T follicular helper cell (primary cell): ENCODE data around the gene RNF220.
"Not testable (repeated sequence)": the region's sequence is repeated elsewhere in the genome, so short reads cannot be mapped to it uniquely, and the experiment has no call there.

Source experiments
- DNase-seq: peaks from one replicate; pipeline ENCODE4 v3.0.0-alpha.2; 2020; ENCODE audit warnings: low read depth

RNF220 gene

GRCh38 chr1:44654621-44655187, 249.6 kb downstream of the RNF220 start:
- no peak for DNase-seq

GRCh38 chr1:44655609-44656008, 250.6 kb downstream of the RNF220 start:
- no peak for DNase-seq

GRCh38 chr1:44659566-44659965, 254.5 kb downstream of the RNF220 start:
- no peak for DNase-seq

GRCh38 chr1:44660176-44660575, 255.1 kb downstream of the RNF220 start:
- DNase-seq, result no peak

GRCh38 chr1:44661781-44662682, 257.0 kb downstream of the RNF220 start:
- no peak for DNase-seq

GRCh38 chr1:44662683-44663030, 257.6 kb downstream of the RNF220 start:
- no peak for DNase-seq

- DNase-seq, result no peak
Measured at GRCh38 chr1:44663417-44663816, 258.4 kb downstream of the RNF220 start.

- no peak for DNase-seq
Measured at GRCh38 chr1:44664730-44665370, 259.8 kb downstream of the RNF220 start.

- not testable (repeated sequence) for DNase-seq
Measured at GRCh38 chr1:44666719-44667118, 261.7 kb downstream of the RNF220 start.

- DNase-seq, result no peak
Measured at GRCh38 chr1:44670751-44671640, 265.9 kb downstream of the RNF220 start.

GRCh38 chr1:44672254-44672955, 267.4 kb downstream of the RNF220 start:
- no peak for DNase-seq

- DNase-seq, result no peak
Measured at GRCh38 chr1:44672961-44673674, 268.1 kb downstream of the RNF220 start.

- DNase-seq, result no peak
Measured at GRCh38 chr1:44673675-44674112, 268.6 kb downstream of the RNF220 start.

GRCh38 chr1:44674113-44675000, 269.3 kb downstream of the RNF220 start, which contains the start of the genes ARMH1 and TMEM53:
Gene ARMH1, plus strand, starts transcription at chr1:44674714. Its CDS starts 14,984 bp downstream, at chr1:44689698.
Gene TMEM53, minus strand, starts transcription at chr1:44674481. Its CDS starts 90 bp downstream, at chr1:44674391.
- peak; percentile 93 for DNase-seq

- DNase-seq, result no peak
Measured at GRCh38 chr1:44675186-44675585, 270.1 kb downstream of the RNF220 start.

- DNase-seq, result no peak
Measured at GRCh38 chr1:44676484-44677200, 271.6 kb downstream of the RNF220 start.

- no peak for DNase-seq
Measured at GRCh38 chr1:44677201-44677766, 272.2 kb downstream of the RNF220 start.

GRCh38 chr1:44678120-44678519, 273.1 kb downstream of the RNF220 start:
- no peak for DNase-seq
